GM12801 (cell line): ENCODE results near the gene TMEM217.

Experiments
- CTCF ChIP-seq: IDR thresholded peaks from one replicate; pipeline ENCODE4 v1.5.1; 2011; ENCODE audit warnings: control low read depth; ENCODE audit not compliant: insufficient read length; ENCODE audit errors: extremely low read depth

TMEM217 gene

DNA sequence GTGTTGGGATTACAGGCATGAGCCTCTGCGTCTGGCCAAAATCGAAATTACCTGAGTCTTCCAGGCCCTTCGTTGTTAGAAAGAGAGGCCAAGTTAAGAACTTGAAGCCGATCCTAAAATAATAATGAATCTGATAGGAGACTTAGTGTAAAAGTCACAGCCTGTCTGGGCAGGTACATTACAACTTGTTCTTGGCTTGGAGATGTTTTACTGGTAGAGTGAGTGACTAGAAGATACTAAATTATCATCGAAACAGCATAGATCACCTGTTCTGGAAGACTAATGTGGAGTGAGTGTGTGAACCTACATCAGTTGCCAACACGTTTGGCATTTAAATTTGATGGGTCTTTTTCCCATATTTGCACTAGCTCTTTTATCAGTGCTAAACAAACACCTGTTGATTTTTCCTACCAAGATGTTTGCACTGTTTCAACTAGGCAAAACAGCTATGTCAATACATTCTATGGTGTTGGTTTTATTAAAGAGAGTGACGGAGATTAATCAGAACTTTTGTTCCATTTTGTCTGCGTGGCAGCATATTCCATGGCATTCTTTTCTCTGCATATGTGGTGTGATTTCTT is 4.6 kb upstream of the TMEM217 start:
- TF ChIP-seq CTCF: no peak

DNA sequence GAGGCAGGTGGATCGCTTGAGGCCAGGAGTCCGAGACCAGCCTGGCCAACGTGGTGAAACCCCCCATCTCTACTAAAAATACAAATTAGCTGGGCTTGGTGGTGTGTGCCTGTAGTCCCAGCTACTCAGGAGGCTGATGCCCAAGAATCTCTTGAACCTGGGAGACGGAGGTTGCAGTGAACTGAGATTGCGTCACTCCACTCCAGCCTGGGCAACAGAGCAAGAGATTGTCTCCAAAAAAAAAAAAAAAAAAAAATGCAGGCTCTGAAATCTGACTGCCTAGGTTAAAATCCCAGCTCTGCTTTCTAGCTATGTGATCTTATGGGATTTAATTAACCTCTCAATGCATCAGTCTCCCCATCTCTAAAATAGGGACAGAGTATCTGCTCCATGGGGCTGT is 3.3 kb upstream of the TMEM217 start:
- no peak for TF ChIP-seq CTCF

- TF ChIP-seq CTCF: no peak
Observed at GRCh38 chr6:37260444-37260843, 2.5 kb upstream of the TMEM217 start.

DNA sequence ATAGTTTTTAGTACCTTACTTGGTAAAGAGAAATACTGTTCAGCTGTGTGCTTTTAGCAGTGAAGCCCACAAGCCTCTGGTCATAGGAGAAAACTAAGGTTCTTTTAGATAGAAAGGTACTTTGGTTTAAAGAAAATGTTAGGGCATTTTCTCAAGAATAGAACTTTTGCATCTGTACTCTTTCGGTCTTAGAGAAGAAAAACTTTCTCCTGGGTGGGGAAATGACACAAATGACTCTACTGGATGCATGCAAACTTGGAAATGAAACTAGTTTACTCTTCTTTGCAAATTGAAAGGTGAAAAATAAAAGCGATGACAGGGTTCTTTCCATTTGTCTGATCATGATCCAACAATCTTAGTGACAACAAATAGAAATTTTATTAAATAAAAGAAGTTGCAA is 2.1 kb upstream of the TMEM217 start:
- TF ChIP-seq CTCF: no peak

DNA sequence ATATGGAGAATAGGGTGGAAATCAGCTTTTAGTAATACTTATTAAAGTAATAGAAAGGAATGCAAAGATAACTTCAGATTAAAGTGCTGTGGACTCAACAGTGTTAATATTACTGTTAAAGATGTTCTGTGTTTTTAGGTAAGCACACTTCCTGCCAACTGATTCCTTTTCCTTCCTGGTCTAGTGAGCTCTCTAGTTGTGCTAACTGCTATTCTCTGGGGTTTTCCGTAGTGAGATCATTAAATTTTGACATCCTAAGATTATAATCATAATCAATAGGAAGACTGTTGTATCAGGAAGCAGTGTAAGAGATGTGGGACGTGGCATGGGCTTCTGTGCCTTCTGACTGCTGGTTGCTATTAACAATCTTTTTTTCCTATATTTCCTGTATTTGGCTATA is 1.2 kb upstream of the TMEM217 start:
- TF ChIP-seq CTCF: no peak

DNA sequence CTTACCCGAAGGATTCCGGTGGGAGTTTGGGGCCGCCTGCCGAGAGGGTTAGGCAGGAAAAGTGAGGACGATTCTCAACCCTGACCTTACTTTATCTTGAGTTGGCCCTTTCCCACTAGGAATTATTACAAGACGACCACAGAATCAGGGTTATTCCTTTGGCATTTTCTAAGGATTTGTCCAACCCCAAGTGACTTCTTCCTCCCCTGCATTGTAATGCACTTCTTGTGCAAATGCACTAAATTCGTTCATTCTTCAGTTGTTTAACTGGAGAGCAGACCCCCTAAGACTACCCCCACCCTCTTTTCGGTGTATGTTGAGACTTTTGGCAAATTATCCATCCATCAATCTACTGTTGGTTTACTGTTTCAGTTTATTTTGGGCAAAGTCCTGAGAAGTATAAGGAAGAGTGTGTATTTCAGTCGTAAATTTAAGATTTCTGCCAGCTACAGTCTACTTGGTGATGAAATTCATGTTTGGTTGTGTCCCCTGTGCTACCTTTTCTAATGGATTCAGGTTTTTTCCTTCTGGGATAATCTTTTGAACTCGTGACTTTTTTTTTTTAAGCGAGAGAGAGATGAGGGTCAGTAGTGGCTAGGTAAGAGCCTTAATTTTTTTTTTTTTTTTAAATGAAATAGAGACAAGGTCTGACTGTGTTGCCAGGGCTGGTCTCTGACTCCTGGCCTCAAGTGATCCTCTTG is 611 bp upstream of the TMEM217 start:
- no peak for TF ChIP-seq CTCF

- no peak for TF ChIP-seq CTCF
Observed at GRCh38 chr6:37257320-37257633, 667 bp downstream of the TMEM217 start.
